Neural cell (in vitro differentiated cells): ENCODE results near the gene WDR37.

Experiments
- EZH2 ChIP-seq: fragments of 200-600, 300-800 bp; shearing (Covaris generic), sonication (generic); IDR thresholded peaks from 2 replicates; pipeline ENCODE4 v1.6.1; 2014; ENCODE audit warnings: antibody characterized with exemption, low read length, borderline replicate concordance, mild to moderate bottlenecking; ENCODE audit not compliant: insufficient read depth, poor library complexity, severe bottlenecking
- RAD21 ChIP-seq: fragments of 450-650 bp; conservative IDR thresholded peaks from 2 replicates; pipeline ENCODE4 v1.6.1; 2014; ENCODE audit warnings: antibody characterized with exemption, mild to moderate bottlenecking, moderate library complexity
- TF ChIP-seq, protein P1 (sequence below): fragments of 450-650 bp; IDR thresholded peaks from 2 replicates; pipeline ENCODE4 v1.5.1; 2014; ENCODE audit warnings: antibody characterized with exemption, mild to moderate bottlenecking, moderate library complexity; ENCODE audit not compliant: poor library complexity, severe bottlenecking

- TF ChIP-seq, protein P1, sequence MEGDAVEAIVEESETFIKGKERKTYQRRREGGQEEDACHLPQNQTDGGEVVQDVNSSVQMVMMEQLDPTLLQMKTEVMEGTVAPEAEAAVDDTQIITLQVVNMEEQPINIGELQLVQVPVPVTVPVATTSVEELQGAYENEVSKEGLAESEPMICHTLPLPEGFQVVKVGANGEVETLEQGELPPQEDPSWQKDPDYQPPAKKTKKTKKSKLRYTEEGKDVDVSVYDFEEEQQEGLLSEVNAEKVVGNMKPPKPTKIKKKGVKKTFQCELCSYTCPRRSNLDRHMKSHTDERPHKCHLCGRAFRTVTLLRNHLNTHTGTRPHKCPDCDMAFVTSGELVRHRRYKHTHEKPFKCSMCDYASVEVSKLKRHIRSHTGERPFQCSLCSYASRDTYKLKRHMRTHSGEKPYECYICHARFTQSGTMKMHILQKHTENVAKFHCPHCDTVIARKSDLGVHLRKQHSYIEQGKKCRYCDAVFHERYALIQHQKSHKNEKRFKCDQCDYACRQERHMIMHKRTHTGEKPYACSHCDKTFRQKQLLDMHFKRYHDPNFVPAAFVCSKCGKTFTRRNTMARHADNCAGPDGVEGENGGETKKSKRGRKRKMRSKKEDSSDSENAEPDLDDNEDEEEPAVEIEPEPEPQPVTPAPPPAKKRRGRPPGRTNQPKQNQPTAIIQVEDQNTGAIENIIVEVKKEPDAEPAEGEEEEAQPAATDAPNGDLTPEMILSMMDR: no peak
- no peak for TF ChIP-seq RAD21
- no peak for TF ChIP-seq EZH2
Observed at GRCh38 chr10:1090696-1091095, 34.5 kb downstream of the WDR37 start.
